ENCODE results near the gene NBEAL2.

The NBEAL2 gene

DNA sequence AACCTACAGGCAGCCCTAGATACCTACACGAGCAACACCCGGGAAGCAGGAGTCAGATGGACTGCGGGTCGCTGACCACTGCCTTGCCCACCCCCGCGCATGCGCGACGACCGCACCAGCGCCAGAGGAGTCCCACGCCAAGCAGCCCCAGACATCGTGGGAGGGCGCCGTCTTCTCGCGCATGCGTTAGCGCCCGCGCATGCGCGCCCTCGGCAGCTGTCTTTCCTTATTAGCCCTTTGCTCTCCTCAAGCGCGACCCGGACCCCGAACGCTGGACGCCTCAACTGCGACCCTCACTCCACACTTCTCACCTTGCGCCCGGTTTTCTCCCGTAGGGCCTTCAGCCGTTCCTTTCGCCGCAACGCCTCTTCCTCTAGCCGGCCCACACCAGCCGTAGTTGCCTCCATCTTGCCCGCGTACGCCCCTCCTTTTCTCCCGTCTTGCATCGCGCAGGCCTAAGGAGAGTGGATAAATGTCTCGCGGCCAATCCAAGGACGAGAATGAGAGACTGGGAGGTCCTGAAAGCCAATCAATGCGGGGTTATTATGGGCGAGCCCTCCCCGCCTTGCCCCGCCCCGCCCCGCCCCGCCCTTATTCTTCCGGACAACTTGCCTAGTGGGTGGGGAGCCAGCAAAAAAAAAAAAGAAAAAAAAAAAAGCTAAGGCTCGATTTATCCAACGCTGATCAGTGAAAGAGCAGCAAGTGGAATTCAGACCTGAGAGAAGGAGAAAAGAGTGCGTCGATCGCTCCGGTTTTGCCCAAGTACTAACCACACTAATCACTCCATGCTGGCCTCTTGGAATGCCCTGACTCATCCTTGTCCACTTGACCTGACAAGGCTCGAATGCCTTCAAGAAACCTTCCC lies 2.9 kb upstream of the NBEAL2 start, which contains the start of gene CCDC12 (continued):
- no peak for TF ChIP-seq ZNF571 (tag by site-specific recombination; IDR thresholded peaks at IDR 0.05)
- peak; percentile 88 for TF ChIP-seq ZNF76 (tag by site-specific recombination; IDR thresholded peaks at IDR 0.05; ENCODE audit: borderline replicate concordance, low read depth)
- TF ChIP-seq, protein P1, sequence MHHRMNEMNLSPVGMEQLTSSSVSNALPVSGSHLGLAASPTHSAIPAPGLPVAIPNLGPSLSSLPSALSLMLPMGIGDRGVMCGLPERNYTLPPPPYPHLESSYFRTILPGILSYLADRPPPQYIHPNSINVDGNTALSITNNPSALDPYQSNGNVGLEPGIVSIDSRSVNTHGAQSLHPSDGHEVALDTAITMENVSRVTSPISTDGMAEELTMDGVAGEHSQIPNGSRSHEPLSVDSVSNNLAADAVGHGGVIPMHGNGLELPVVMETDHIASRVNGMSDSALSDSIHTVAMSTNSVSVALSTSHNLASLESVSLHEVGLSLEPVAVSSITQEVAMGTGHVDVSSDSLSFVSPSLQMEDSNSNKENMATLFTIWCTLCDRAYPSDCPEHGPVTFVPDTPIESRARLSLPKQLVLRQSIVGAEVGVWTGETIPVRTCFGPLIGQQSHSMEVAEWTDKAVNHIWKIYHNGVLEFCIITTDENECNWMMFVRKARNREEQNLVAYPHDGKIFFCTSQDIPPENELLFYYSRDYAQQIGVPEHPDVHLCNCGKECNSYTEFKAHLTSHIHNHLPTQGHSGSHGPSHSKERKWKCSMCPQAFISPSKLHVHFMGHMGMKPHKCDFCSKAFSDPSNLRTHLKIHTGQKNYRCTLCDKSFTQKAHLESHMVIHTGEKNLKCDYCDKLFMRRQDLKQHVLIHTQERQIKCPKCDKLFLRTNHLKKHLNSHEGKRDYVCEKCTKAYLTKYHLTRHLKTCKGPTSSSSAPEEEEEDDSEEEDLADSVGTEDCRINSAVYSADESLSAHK (tag by site-specific recombination; IDR thresholded peaks at IDR 0.05) = no peak
- no peak for TF ChIP-seq ZNF155 (tag by site-specific recombination; IDR thresholded peaks at IDR 0.05)
- peak; percentile 62; the same call in 1 of the 2 replicates for TF ChIP-seq ZXDB (tag by site-specific recombination; IDR thresholded peaks at IDR 0.05)
- no peak for TF ChIP-seq ZNF473 (tag by site-specific recombination; IDR thresholded peaks at IDR 0.05)
- TF ChIP-seq, protein P2, sequence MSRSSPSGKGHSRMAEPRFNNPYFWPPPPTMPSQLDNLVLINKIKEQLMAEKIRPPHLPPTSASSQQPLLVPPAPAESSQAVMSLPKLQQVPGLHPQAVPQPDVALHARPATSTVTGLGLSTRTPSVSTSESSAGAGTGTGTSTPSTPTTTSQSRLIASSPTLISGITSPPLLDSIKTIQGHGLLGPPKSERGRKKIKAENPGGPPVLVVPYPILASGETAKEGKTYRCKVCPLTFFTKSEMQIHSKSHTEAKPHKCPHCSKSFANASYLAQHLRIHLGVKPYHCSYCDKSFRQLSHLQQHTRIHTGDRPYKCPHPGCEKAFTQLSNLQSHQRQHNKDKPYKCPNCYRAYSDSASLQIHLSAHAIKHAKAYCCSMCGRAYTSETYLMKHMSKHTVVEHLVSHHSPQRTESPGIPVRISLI (tag by site-specific recombination; IDR thresholded peaks at IDR 0.05) = peak; percentile 69; the same call in 1 of the 2 replicates
- no peak for TF ChIP-seq ZNF585B (tag by site-specific recombination; IDR thresholded peaks at IDR 0.05)
- TF ChIP-seq ZSCAN30 (tag by site-specific recombination; IDR thresholded peaks at IDR 0.05) = no peak
- TF ChIP-seq, protein P3, sequence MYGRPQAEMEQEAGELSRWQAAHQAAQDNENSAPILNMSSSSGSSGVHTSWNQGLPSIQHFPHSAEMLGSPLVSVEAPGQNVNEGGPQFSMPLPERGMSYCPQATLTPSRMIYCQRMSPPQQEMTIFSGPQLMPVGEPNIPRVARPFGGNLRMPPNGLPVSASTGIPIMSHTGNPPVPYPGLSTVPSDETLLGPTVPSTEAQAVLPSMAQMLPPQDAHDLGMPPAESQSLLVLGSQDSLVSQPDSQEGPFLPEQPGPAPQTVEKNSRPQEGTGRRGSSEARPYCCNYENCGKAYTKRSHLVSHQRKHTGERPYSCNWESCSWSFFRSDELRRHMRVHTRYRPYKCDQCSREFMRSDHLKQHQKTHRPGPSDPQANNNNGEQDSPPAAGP (tag by site-specific recombination; IDR thresholded peaks at IDR 0.05) = peak; percentile 39; the same call in 1 of the 2 replicates
- no peak for TF ChIP-seq ZNF114 (tag by site-specific recombination; IDR thresholded peaks at IDR 0.05)

DNA sequence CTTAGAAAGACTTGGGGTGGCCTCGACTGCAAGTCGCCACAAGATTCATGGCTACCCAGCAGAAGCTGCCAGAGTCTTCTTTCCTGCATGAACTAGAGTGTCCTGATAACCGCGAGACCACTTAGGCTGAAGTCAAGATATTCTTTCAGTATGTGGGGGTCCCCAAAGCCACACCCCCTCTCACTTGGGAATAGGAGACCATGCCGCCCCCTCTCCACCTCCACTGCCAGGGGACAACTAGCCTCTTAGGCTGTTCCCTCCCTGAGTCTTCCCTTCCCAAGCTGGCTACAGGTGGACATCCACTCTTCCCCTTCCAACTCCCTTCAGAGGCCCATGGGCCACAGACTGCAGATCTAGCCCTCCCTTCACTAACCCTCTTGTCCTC lies 1.7 kb upstream of the NBEAL2 start:
- Histone ChIP-seq H3K4me3 (ENCODE audit: low read depth, low read length) (no peak overlapping the region), H3K9me3 (ENCODE audit: control insufficient read depth, insufficient read depth, low read depth, low read length) (no peaks in the 10 kb centered on the region), H3K4me1 (ENCODE audit: control insufficient read depth, insufficient read depth, low read length) (no peaks in the 10 kb centered on the region), H3K36me3 (ENCODE audit: control insufficient read depth in 2 of 2, insufficient read depth in 1 of 2, low read length in 2 of 2) (peaks cover 0 to 12% of the 10 kb centered on the region in 2 experiments; a peak in 1 of 3 replicates), H3K27ac (ENCODE audit: extremely low read depth, low read depth, low read length) (no peak overlapping the region)
- no peak for TF ChIP-seq ZNF501 (tag by site-specific recombination; IDR thresholded peaks at IDR 0.05)
- TF ChIP-seq SCRT2 (tag by site-specific recombination; IDR thresholded peaks at IDR 0.05) = peak; percentile 39; the same call in 1 of the 2 replicates
- POLR2A ChIA-PET = interaction anchor here (1.3 kb wide), 1 partner anchor 16 kb away, joined by 3 read pairs; no protein-coding TSS in a partner anchor
- CTCF ChIA-PET = interaction anchor here (1.2 to 2.8 kb wide), 2 partner anchors 21 to 42 kb away, joined by 3 to 6 read pairs; no protein-coding TSS in a partner anchor

DNA sequence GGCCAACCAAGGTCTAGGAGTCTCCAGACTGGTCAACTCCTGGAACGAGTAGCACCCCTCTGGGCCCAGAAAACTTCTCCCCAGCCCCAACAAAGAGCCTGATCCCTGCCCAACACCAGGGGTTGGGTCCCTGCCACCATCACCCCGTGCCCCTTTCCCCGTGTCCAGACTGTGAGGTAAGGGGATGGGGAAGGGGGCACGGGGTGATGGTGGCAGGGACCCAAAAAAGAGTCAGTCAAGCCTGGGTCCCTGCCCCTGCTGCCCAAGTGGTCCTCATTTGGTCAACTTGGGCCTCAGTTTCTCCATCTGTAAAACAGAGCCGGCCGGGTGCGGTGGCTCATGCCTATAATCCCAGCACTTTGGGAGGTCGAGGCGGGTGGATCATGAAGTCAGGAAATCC lies 1.1 kb upstream of the NBEAL2 start:
- POLR2A ChIA-PET = no interaction called here
- CTCF ChIA-PET = interaction anchor here (1.2 to 2.8 kb wide), 2 partner anchors 19 to 20 kb away, joined by 5 to 6 read pairs; no protein-coding TSS in a partner anchor
- no peaks in the 10 kb centered on the region for H3K4me1 ChIP-seq (ENCODE audit: control insufficient read depth, insufficient read depth, low read length)
- H3K36me3 ChIP-seq (ENCODE audit: control insufficient read depth in 2 of 2, insufficient read depth in 1 of 2, low read length in 2 of 2) = peaks cover 0 to 12% of the 10 kb centered on the region in 2 experiments; a peak in 1 of 3 replicates
- H3K27ac ChIP-seq (ENCODE audit: extremely low read depth, low read depth, low read length) = no peak overlapping the region
- H3K9me3 ChIP-seq (ENCODE audit: control insufficient read depth, insufficient read depth, low read depth, low read length) = no peaks in the 10 kb centered on the region
- no peak overlapping the region for H3K4me3 ChIP-seq (ENCODE audit: low read depth, low read length)
- TF ChIP-seq, protein P4, sequence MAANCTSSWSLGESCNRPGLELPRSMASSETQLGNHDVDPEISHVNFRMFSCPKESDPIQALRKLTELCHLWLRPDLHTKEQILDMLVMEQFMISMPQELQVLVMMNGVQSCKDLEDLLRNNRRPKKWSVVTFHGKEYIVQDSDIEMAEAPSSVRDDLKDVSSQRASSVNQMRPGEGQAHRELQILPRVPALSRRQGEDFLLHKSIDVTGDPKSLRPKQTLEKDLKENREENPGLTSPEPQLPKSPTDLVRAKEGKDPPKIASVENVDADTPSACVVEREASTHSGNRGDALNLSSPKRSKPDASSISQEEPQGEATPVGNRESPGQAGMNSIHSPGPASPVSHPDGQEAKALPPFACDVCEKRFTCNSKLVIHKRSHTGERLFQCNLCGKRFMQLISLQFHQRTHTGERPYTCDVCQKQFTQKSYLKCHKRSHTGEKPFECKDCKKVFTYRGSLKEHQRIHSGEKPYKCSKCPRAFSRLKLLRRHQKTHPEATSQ (tag by site-specific recombination; IDR thresholded peaks at IDR 0.05) = no peak
- no peak for TF ChIP-seq WT1 (tag by site-specific recombination; IDR thresholded peaks at IDR 0.05)
- TF ChIP-seq ZNF433 (tag by site-specific recombination; IDR thresholded peaks at IDR 0.05; ENCODE audit: low read depth) = no peak
- TF ChIP-seq, protein P5, sequence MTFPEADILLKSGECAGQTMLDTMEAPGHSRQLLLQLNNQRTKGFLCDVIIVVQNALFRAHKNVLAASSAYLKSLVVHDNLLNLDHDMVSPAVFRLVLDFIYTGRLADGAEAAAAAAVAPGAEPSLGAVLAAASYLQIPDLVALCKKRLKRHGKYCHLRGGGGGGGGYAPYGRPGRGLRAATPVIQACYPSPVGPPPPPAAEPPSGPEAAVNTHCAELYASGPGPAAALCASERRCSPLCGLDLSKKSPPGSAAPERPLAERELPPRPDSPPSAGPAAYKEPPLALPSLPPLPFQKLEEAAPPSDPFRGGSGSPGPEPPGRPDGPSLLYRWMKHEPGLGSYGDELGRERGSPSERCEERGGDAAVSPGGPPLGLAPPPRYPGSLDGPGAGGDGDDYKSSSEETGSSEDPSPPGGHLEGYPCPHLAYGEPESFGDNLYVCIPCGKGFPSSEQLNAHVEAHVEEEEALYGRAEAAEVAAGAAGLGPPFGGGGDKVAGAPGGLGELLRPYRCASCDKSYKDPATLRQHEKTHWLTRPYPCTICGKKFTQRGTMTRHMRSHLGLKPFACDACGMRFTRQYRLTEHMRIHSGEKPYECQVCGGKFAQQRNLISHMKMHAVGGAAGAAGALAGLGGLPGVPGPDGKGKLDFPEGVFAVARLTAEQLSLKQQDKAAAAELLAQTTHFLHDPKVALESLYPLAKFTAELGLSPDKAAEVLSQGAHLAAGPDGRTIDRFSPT (tag by site-specific recombination; IDR thresholded peaks at IDR 0.05) = no peak
- TF ChIP-seq, protein P6, sequence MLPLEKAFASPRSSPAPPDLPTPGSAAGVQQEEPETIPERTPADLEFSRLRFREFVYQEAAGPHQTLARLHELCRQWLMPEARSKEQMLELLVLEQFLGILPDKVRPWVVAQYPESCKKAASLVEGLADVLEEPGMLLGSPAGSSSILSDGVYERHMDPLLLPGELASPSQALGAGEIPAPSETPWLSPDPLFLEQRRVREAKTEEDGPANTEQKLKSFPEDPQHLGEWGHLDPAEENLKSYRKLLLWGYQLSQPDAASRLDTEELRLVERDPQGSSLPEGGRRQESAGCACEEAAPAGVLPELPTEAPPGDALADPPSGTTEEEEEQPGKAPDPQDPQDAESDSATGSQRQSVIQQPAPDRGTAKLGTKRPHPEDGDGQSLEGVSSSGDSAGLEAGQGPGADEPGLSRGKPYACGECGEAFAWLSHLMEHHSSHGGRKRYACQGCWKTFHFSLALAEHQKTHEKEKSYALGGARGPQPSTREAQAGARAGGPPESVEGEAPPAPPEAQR (tag by site-specific recombination; IDR thresholded peaks at IDR 0.05) = no peak
- no peak for TF ChIP-seq ZBTB17 (tag by site-specific recombination; IDR thresholded peaks at IDR 0.05)

Measured in HEK293 (cell line).